Measurements from ENCODE around the gene IMPG2. TPM values are rescaled to one million over a fixed set of nuclear protein-coding genes. Genes with fewer than 3 reads are reported as not detected.

IMPG2 gene
- total RNA-seq, 1 experiment from 2014 or later, result 0.18 TPM

DNA sequence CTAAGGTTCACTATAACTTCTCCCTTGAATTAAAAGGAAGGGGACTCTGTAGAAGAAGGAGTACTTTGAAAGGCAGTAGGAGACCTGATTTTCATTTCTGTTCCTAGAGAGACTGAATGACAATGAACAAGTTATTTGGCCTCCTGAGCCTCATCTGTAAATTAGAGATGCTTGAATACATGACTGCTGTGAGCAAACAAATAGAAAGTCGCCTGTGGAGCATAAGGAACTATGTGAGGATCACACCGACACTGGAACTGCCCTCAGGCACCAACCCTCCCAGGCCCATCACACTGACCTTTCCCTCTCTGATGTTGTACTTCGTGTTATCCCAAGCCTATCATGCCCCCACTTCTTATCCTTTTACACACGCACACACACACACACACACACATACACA lies 48.6 kb downstream of the IMPG2 start:
- Histone ChIP-seq H3K27me3 (ENCODE audit: low read length) (no peaks in the 10 kb centered on the region), H3K9me2 (replicated peaks; ENCODE audit: low read length) (no peaks in the 10 kb centered on the region), H4K20me1 (ENCODE audit: low read length) (no peaks in the 10 kb centered on the region), H3K27ac (ENCODE audit: low read length) (no peak overlapping the region), H3K4me1 (ENCODE audit: insufficient read depth, low read length) (peaks cover 9% of the 10 kb centered on the region), H3K79me2 (ENCODE audit: low read length) (no peaks in the 10 kb centered on the region), H2AFZ (ENCODE audit: low read length) (no peak overlapping the region), H3K4me2 (ENCODE audit: low read length) (no peak overlapping the region), H3K9me3 (ENCODE audit: low read length) (no peaks in the 10 kb centered on the region), H3F3A (ENCODE audit: low read length, unreplicated experiment) (no peaks in the 10 kb centered on the region), H3K9ac (ENCODE audit: low read length) (no peak overlapping the region), H3K4me3 (ENCODE audit: low read length) (no peak overlapping the region), H3K36me3 (ENCODE audit: low read depth, low read length) (no peaks in the 10 kb centered on the region)
- DNase-seq, result no peak
- no TSS peak for BruUV-seq (replicated peaks)
- ATAC-seq, result no peak
- intact Hi-C loops (cut with micrococcal nuclease), result no loop called here
- TF ChIP-seq EZH2 (IDR thresholded peaks at IDR 0.05; ENCODE audit: low read length, unreplicated experiment) (no peak), EZH2phosphoT487 (IDR thresholded peaks at IDR 0.05; ENCODE audit: borderline replicate concordance, low read length) (no peak)
- CTCF ChIA-PET, result no interaction called here
- POLR2A ChIA-PET (ENCODE audit: unreplicated experiment), result no interaction called here

DNA sequence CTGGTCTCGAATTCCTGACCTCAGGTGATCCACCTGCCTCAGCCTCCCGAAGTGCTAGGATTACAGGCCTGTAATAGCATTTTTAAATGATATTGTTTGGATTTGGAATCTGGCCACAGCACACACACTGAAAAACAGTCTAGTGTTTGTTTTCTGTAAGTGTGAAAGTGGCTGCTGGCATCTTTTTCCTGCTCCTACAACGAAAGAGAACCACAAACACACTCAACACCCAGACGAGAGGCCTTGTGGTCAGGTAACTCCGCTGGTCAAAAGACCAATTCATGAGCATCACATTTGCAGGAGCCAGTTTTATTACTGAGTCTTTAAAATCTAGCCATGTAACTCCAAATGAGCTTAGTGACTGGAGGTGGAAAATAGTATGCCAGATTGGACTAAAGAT lies 50.2 kb downstream of the IMPG2 start:
- intact Hi-C loops (cut with micrococcal nuclease), result no loop called here
- Histone ChIP-seq H3K27ac (ENCODE audit: low read length) (no peak overlapping the region), H3K9me3 (ENCODE audit: low read length) (no peaks in the 10 kb centered on the region), H3K27me3 (ENCODE audit: low read length) (no peaks in the 10 kb centered on the region), H2AFZ (ENCODE audit: low read length) (no peak overlapping the region), H3K4me2 (ENCODE audit: low read length) (no peak overlapping the region), H3K9me2 (replicated peaks; ENCODE audit: low read length) (no peaks in the 10 kb centered on the region), H3F3A (ENCODE audit: low read length, unreplicated experiment) (no peaks in the 10 kb centered on the region), H3K79me2 (ENCODE audit: low read length) (no peaks in the 10 kb centered on the region), H3K4me3 (ENCODE audit: low read length) (no peak overlapping the region), H3K4me1 (ENCODE audit: insufficient read depth, low read length) (peaks cover 9% of the 10 kb centered on the region), H3K9ac (ENCODE audit: low read length) (no peak overlapping the region), H4K20me1 (ENCODE audit: low read length) (no peaks in the 10 kb centered on the region), H3K36me3 (ENCODE audit: low read depth, low read length) (no peaks in the 10 kb centered on the region)
- no peak for ATAC-seq
- no TSS peak for BruUV-seq (replicated peaks)
- POLR2A ChIA-PET (ENCODE audit: unreplicated experiment), result no interaction called here
- no peak for TF ChIP-seq EZH2 (IDR thresholded peaks at IDR 0.05; ENCODE audit: low read length, unreplicated experiment)
- CTCF ChIA-PET, result interaction anchor here (0.5 to 0.6 kb wide), 2 partner anchors 111 to 286 kb away, joined by 3 read pairs; no protein-coding TSS in a partner anchor
- DNase-seq, result no peak

DNA sequence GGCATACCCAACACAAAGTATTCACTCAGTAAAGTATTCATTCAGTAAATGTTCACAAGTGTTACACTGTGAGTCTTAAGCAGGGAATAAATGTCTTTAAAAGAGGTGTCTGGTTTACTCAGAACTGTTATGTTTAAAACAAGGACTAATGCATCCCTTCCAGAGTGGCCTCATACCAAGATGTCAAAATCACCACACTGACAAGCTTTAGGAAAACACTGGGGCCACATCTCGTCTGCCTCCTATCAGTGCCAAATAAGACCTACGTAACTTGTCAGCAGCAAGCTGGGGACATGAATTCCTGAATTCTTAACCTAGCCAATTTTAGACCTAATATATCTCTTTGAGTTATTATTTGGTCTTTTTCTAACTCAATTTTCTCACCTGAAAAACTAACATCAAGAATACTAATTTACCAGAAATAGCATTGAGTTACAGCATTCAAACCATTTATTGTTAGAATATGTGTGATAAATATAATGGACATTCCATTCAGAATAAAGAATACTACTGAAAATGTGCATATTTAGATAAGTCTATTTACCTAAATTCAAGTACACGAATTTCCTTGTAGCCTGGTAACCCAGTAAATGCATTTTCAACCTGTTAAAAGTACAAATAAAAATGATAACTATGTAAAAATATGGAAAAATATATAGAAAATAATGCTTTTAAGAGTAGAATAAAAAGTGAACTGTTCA lies 51.3 kb downstream of the IMPG2 start:
- Histone ChIP-seq H3K27me3 (ENCODE audit: low read length) (no peaks in the 10 kb centered on the region), H3K79me2 (ENCODE audit: low read length) (no peaks in the 10 kb centered on the region), H3K4me3 (ENCODE audit: low read length) (no peak overlapping the region), H3K9ac (ENCODE audit: low read length) (no peak overlapping the region), H2AFZ (ENCODE audit: low read length) (no peak overlapping the region), H3K36me3 (ENCODE audit: low read depth, low read length) (no peaks in the 10 kb centered on the region), H4K20me1 (ENCODE audit: low read length) (no peaks in the 10 kb centered on the region), H3K4me1 (ENCODE audit: insufficient read depth, low read length) (peaks cover 9% of the 10 kb centered on the region), H3K9me3 (ENCODE audit: low read length) (no peaks in the 10 kb centered on the region), H3K9me2 (replicated peaks; ENCODE audit: low read length) (no peaks in the 10 kb centered on the region), H3K4me2 (ENCODE audit: low read length) (no peak overlapping the region), H3F3A (ENCODE audit: low read length, unreplicated experiment) (no peaks in the 10 kb centered on the region), H3K27ac (ENCODE audit: low read length) (no peak overlapping the region)
- ChIA-PET CTCF (interaction anchor here (0.7 kb wide), 1 partner anchor 73 kb away, joined by 4 read pairs; no protein-coding TSS in a partner anchor), POLR2A (ENCODE audit: unreplicated experiment) (no interaction called here)
- BruUV-seq (replicated peaks), result no TSS peak
- TF ChIP-seq, protein P1, sequence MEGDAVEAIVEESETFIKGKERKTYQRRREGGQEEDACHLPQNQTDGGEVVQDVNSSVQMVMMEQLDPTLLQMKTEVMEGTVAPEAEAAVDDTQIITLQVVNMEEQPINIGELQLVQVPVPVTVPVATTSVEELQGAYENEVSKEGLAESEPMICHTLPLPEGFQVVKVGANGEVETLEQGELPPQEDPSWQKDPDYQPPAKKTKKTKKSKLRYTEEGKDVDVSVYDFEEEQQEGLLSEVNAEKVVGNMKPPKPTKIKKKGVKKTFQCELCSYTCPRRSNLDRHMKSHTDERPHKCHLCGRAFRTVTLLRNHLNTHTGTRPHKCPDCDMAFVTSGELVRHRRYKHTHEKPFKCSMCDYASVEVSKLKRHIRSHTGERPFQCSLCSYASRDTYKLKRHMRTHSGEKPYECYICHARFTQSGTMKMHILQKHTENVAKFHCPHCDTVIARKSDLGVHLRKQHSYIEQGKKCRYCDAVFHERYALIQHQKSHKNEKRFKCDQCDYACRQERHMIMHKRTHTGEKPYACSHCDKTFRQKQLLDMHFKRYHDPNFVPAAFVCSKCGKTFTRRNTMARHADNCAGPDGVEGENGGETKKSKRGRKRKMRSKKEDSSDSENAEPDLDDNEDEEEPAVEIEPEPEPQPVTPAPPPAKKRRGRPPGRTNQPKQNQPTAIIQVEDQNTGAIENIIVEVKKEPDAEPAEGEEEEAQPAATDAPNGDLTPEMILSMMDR (conservative IDR thresholded peaks at IDR 0.05; ENCODE audit: low read depth, low read length), result no peak
- no peak for TF ChIP-seq EZH2 (IDR thresholded peaks at IDR 0.05; ENCODE audit: low read length, unreplicated experiment)
- TF ChIP-seq EZH2phosphoT487 (IDR thresholded peaks at IDR 0.05; ENCODE audit: borderline replicate concordance, low read length), result no peak
- ATAC-seq (no peak), DNase-seq (no peak)
- intact Hi-C loops (cut with micrococcal nuclease), result no loop called here
